ENCODE data around the gene ENTREP1.

- no peak for TF ChIP-seq POLR2AphosphoS5 (IDR thresholded peaks at IDR 0.05; ENCODE audit: low read depth, low read length)
- no peak for TF ChIP-seq SIN3A (IDR thresholded peaks at IDR 0.05; ENCODE audit: borderline replicate concordance, insufficient read depth, low read length)
- TF ChIP-seq REST (IDR thresholded peaks at IDR 0.05; ENCODE audit: insufficient read depth in 1 of 2, low read depth in 2 of 2, low read length in 2 of 2), result no peak
Measured at GRCh38 chr9:69325409-69326212, 596 bp downstream of the ENTREP1 start.
